OCI-LY7 (cell line): ENCODE results near the gene XPNPEP2. TPM values are rescaled to one million over a fixed set of nuclear protein-coding genes. Genes with fewer than 3 reads are reported as not detected.

Experiments used
- BruUV-seq: library from RNA; stranded (reverse); fragments of 400-500 nt; replicated peaks from 2 replicates; lab custom pipeline; 2021; lab: Mats Ljungman, UMichigan
- CTCF ChIA-PET: fragments of 300-600 bp; sonication (Branson Sonifier 250); formaldehyde crosslinking; loops from one replicate; lab custom pipeline; 2022; ENCODE audit warnings: antibody characterized with exemption; ENCODE audit not compliant: unreplicated experiment; lab: Charles Lee
- POLR2A ChIA-PET: fragments of 300-600 bp; sonication (Branson Sonifier 250); formaldehyde crosslinking; loops from one replicate; lab custom pipeline; 2022; ENCODE audit warnings: antibody characterized with exemption; lab: Charles Lee
- DNase-seq: peaks from one replicate; pipeline ENCODE4 v3.0.0-alpha.2; 2015; ENCODE audit warnings: low spot score
- H2AFZ ChIP-seq: fragments of 200-600 bp; sonication (generic), shearing (Covaris generic); 2 replicates; pipeline ENCODE4 v1.6.1; 2014; ENCODE audit warnings: mild to moderate bottlenecking, antibody characterized with exemption, low read length, moderate library complexity
- H3K27ac ChIP-seq: fragments of 200-600 bp; sonication (generic); 2 replicates; pipeline ENCODE4 v1.5.1; 2014; ENCODE audit warnings: mixed run types, low read depth, mild to moderate bottlenecking, moderate library complexity, low read length, inconsistent platforms; ENCODE audit not compliant: poor library complexity, severe bottlenecking
- H3K36me3 ChIP-seq: fragments of 200-600 bp; sonication (generic); 2 replicates; pipeline ENCODE4 v1.6.1; 2014; ENCODE audit warnings: mild to moderate bottlenecking, antibody characterized with exemption, low read length, moderate library complexity, mixed read lengths; ENCODE audit not compliant: insufficient read depth
- H3K4me1 ChIP-seq: fragments of 200-600 bp; sonication (generic); 2 replicates; pipeline ENCODE4 v1.5.1; 2014; ENCODE audit warnings: mild to moderate bottlenecking, low read length; ENCODE audit not compliant: insufficient read depth, poor library complexity, severe bottlenecking
- H3K4me2 ChIP-seq: fragments of 200-600 bp; sonication (generic); 2 replicates; pipeline ENCODE4 v1.6.1; 2014; ENCODE audit warnings: mild to moderate bottlenecking, low read length
- H3K4me3 ChIP-seq: fragments of 200-600 bp; sonication (generic); 2 replicates; pipeline ENCODE4 v1.5.1; 2014; ENCODE audit warnings: mild to moderate bottlenecking, low read depth, low read length; ENCODE audit not compliant: poor library complexity, severe bottlenecking
- H3K79me2 ChIP-seq: fragments of 200-600 bp; sonication (generic); 2 replicates; pipeline ENCODE4 v1.6.1; 2016; ENCODE audit warnings: low read depth, mild to moderate bottlenecking, low read length, moderate library complexity, mixed read lengths; ENCODE audit not compliant: insufficient read depth
- H3K9me2 ChIP-seq: fragments of 200-600 bp; sonication (generic); 2 replicates; pipeline ENCODE4 v1.6.1; 2016; ENCODE audit warnings: mild to moderate bottlenecking, low read length, mixed read lengths; ENCODE audit not compliant: insufficient read depth
- H3K9me3 ChIP-seq: fragments of 200-600 bp; sonication (generic); 2 replicates; pipeline ENCODE4 v1.6.1; 2014; ENCODE audit warnings: mild to moderate bottlenecking, mixed run types, low read length, mixed read lengths
- H4K20me1 ChIP-seq: fragments of 200-600 bp; sonication (generic); 2 replicates; pipeline ENCODE4 v1.6.1; 2014; ENCODE audit warnings: mild to moderate bottlenecking, antibody characterized with exemption, low read length, moderate library complexity, mixed read lengths; ENCODE audit not compliant: insufficient read depth
- EZH2phosphoT487 ChIP-seq: fragments of 200-600 bp; sonication (generic); IDR thresholded peaks from 2 replicates; pipeline ENCODE4 v1.6.1; 2018; ENCODE audit warnings: low read depth, borderline replicate concordance, mild to moderate bottlenecking, mixed run types, antibody characterized with exemption, low read length, moderate library complexity, mixed read lengths
- intact Hi-C: fragments of 100-400 bp; cut with micrococcal nuclease; formaldehyde crosslinking; loops from one replicate; pipeline ENCODE4 v1.10.0; 2022; ENCODE audit not compliant: unreplicated experiment
- total RNA-seq, 2 experiments: library from RNA; depleted of rRNA in 1 of 2; stranded (reverse); fragments of >200 nt in 1 of 2; shearing (Covaris generic) in 1 of 2; gene quantifications; 2 replicates each; pipeline ENCODE4 v1.2.3, GENCODE V29; 2014 to 2022
- TF ChIP-seq, protein P1 (sequence below): fragments of 200-600 bp; sonication (generic); conservative IDR thresholded peaks from 2 replicates; pipeline ENCODE4 v1.5.1; 2014; ENCODE audit warnings: mild to moderate bottlenecking, antibody characterized with exemption, low read length, moderate library complexity, mixed read lengths

The XPNPEP2 gene
- total RNA-seq, 2 experiments from 2014 or later, result not detected

DNA sequence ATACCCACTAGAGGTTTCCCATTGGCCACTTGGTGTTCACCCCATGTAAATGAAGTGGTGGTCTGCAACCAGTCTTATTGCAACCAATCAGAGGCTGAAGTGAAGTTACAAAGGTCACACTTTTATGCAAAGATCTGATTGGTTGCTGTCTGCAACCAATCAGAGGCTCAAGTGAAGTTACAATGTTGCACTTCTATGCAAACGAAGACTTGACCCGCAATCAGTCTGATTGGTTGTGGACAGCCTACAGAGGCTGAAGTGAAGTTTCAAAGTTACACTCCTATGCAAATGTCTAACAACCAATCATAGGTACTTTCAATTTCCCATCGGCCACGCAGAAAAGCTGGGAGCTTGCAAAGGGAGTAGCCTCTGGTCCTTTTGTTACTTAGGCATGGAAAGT is 22.3 kb upstream of the XPNPEP2 start:
- H3K27ac ChIP-seq, result no peak overlapping the region
- H3K4me1 ChIP-seq, result no peaks in the 10 kb centered on the region
- intact Hi-C loops, result no loop called here
- no TSS peak for BruUV-seq
- no peak for DNase-seq
- no peak overlapping the region for H3K4me2 ChIP-seq
- H2AFZ ChIP-seq, result no peak overlapping the region
- H3K9me3 ChIP-seq, result no peaks in the 10 kb centered on the region
- no peaks in the 10 kb centered on the region for H3K9me2 ChIP-seq
- no peaks in the 10 kb centered on the region for H3K79me2 ChIP-seq
- no peaks in the 10 kb centered on the region for H3K36me3 ChIP-seq
- H4K20me1 ChIP-seq, result no peaks in the 10 kb centered on the region
- POLR2A ChIA-PET, result no interaction called here
- no peak overlapping the region for H3K4me3 ChIP-seq
- CTCF ChIA-PET, result no interaction called here
- TF ChIP-seq, protein P1, sequence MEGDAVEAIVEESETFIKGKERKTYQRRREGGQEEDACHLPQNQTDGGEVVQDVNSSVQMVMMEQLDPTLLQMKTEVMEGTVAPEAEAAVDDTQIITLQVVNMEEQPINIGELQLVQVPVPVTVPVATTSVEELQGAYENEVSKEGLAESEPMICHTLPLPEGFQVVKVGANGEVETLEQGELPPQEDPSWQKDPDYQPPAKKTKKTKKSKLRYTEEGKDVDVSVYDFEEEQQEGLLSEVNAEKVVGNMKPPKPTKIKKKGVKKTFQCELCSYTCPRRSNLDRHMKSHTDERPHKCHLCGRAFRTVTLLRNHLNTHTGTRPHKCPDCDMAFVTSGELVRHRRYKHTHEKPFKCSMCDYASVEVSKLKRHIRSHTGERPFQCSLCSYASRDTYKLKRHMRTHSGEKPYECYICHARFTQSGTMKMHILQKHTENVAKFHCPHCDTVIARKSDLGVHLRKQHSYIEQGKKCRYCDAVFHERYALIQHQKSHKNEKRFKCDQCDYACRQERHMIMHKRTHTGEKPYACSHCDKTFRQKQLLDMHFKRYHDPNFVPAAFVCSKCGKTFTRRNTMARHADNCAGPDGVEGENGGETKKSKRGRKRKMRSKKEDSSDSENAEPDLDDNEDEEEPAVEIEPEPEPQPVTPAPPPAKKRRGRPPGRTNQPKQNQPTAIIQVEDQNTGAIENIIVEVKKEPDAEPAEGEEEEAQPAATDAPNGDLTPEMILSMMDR, result no peak
- TF ChIP-seq EZH2phosphoT487, result no peak

DNA sequence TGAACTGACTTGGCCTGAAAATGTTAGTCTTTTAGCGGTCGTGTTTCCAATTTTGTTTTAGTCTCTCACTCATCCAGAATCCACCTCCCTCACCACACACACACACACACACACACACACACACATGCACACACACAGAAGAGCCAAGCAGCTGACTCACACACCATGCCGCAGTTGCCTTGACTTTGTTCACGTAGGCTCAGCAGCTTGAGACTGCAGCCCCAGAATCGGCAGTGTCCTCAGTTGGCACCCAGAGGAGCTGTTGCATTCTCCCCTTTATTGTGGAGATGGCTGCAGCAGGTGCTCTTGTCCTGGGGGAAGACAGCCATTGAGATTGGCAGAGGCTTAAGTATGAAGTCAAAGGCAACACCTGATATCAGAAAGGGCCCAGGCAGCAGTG is 20.9 kb upstream of the XPNPEP2 start:
- Histone ChIP-seq H2AFZ (no peak overlapping the region), H3K79me2 (no peaks in the 10 kb centered on the region), H3K27ac (no peak overlapping the region), H3K9me3 (no peaks in the 10 kb centered on the region), H3K4me2 (no peak overlapping the region), H3K9me2 (no peaks in the 10 kb centered on the region), H3K4me3 (no peak overlapping the region), H3K4me1 (no peaks in the 10 kb centered on the region), H3K36me3 (no peaks in the 10 kb centered on the region), H4K20me1 (no peaks in the 10 kb centered on the region)
- ChIA-PET POLR2A (no interaction called here), CTCF (no interaction called here)
- DNase-seq, result no peak
- intact Hi-C loops, result no loop called here
- no peak for TF ChIP-seq EZH2phosphoT487
- TF ChIP-seq, protein P1, result no peak
- no TSS peak for BruUV-seq

DNA sequence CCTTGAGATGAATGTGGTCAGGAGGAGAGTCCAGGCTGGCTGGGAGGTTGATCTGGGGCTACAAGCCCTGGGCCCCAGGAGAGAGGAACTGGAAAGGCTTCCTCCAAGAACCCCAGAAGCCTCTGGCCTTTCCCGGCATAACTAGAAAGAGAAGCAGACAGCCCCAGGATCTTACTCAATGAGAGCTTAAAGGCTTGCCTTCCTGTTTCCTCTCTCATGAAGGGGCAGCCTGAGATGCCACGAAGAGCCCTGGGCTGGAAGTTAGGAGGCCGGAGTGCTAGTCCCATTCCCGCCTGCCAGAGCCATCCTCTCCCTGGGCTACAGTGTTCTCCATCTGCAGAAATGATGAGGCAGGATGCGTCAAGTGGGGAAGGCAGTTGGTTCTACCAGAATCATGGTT is 20.1 kb upstream of the XPNPEP2 start:
- intact Hi-C loops, result no loop called here
- TF ChIP-seq, protein P1, result no peak
- TF ChIP-seq EZH2phosphoT487, result no peak
- H3K36me3 ChIP-seq, result no peaks in the 10 kb centered on the region
- no peaks in the 10 kb centered on the region for H3K4me1 ChIP-seq
- CTCF ChIA-PET, result no interaction called here
- H2AFZ ChIP-seq, result no peak overlapping the region
- H3K4me2 ChIP-seq, result no peak overlapping the region
- H3K79me2 ChIP-seq, result no peaks in the 10 kb centered on the region
- no peak overlapping the region for H3K4me3 ChIP-seq
- no peaks in the 10 kb centered on the region for H3K9me2 ChIP-seq
- no peaks in the 10 kb centered on the region for H4K20me1 ChIP-seq
- POLR2A ChIA-PET, result no interaction called here
- H3K27ac ChIP-seq, result no peak overlapping the region
- no TSS peak for BruUV-seq
- no peaks in the 10 kb centered on the region for H3K9me3 ChIP-seq
- DNase-seq, result no peak
